ENCODE results near the gene SNED1.
A peak's percentile ranks its signal among the peaks of the same experiment; 100 is the strongest.

SNED1 gene

DNA sequence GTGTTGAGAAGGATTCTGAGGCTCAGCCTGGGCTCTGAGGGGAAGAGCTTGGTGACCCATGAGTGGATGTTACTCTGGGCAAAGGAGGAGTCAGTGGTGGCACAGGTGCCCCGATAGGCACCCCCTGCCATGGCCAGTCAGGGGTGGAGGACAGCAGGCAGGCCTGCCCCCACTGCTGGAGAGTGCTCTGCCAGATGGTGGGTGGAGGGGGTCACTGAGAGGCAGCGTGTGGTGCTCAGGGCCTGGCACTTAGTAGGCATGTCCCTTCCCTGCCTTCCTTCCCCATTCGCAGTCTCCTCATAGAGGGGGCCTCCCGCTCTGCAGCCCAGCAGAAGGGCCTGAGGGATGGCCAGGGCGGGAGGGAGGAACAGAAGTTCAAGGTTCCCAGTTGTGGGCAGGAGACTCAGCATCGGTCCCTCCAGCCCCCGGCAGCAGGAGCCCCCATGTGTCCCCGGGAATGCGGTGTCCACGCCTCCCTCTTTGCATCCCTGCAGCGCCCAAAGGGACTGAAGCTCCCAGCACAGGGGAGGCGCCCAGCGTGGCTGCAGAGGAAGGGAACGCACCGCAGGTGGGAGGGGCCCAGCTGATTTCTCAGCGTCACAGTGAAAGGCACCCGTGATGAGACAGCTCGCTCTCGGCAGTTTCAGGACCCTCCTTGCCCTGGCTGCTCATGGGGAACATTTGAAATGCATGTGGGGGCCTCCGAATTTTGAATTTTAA, 5.7 kb upstream of the SNED1 start:
- DNase-seq, result peak; percentile 32

DNA sequence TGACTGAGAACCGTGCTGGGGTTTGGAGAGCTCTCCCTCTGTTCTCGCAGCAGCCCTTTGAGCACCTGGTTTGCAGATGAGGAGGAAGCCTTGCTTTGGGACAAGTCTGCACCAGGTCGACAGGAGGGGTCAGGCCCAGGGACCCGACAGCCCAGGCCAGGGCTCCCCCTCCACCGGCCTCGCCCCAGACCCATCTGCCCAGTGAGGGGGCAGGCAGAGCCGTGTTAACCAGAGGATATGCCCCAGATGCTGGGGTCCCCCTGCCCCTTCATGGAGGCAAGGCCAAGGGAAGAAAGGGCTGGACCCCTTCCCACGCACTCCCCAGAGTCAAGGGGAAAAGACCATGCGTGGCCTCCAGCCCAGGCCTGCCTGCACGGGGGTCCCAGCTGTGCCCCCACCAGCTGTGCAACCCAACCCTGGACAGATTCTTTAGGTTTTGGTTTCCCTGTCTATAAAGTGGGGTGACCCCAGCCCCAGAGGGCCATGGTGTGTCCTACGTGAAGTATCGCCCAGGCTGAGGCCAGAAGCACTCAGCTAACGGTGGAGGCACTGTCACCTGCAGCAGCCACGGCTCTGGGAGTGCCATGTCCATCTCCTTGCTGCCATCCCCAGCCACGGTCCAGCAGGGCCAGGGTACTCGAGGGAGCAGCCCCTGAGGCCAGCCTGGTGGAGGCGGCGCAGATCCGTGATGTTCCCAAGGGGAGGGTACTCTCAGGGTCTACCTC, 4.8 kb upstream of the SNED1 start:
- DNase-seq, result peak; percentile 27

DNA sequence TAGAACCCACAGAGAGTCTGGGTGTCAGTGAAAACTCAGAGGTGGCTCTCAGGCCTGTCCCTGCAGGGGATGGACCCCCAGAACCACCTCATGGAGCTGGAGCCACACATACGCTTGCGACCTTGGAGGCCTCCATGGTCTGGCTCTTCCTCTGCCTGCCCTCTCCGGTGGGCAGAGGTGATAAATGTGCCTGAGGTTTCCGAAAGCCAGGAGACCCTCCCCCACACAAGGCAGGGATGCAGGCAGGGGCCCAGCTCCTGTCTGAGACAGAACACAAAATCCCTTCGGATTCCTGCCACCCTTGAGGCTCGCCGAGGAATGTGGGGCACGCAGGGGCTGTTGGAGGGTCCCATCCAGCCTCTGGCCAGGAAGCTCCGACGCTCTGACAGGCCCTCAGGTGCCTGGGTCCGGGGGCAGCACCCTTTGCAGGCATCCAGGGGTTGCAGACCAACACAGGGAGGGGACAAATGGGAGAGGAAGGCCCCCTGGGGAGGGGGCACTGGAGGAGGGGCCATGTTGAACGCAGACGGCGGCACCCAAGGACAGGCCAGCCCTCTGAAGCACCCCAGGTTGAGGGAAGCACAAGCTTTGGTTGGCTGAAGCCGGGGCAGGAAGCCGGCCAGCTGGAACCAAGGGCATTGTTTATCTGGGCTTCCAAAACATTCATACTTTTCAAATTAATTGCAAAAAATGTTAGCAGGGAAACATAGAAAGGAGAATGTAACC, 4.1 kb upstream of the SNED1 start:
- peak; percentile 23 for DNase-seq

- DNase-seq, result peak; percentile 24
These were observed 3.1 kb upstream of the SNED1 start for GRCh38 chr2:240995041-240996021.

- DNase-seq, result peak; percentile 27
These were observed 2.1 kb upstream of the SNED1 start for GRCh38 chr2:240996161-240996833.

DNA sequence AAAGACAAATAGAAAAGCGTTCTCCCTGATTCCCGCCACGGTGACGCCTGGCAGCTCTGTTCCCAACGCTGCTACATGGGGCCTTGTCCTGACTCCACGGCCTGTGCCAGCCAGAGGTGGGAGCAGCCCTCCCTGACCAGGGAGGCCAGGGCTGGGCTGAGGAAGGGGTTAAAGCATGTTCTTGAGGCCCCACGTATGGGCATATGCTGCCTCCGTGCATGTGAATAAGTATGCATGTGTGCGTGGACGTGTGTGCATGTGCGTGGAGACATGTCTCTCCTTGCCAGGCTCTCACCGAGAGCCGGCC, 1.6 kb upstream of the SNED1 start:
- peak; percentile 22 for DNase-seq

GRCh38 chr2:240997141-240997855, 1.1 kb upstream of the SNED1 start:
- DNase-seq, result peak; percentile 29

- no peak for DNase-seq
These were observed 232 bp downstream of the SNED1 start for GRCh38 chr2:240998706-240998994.

DNA sequence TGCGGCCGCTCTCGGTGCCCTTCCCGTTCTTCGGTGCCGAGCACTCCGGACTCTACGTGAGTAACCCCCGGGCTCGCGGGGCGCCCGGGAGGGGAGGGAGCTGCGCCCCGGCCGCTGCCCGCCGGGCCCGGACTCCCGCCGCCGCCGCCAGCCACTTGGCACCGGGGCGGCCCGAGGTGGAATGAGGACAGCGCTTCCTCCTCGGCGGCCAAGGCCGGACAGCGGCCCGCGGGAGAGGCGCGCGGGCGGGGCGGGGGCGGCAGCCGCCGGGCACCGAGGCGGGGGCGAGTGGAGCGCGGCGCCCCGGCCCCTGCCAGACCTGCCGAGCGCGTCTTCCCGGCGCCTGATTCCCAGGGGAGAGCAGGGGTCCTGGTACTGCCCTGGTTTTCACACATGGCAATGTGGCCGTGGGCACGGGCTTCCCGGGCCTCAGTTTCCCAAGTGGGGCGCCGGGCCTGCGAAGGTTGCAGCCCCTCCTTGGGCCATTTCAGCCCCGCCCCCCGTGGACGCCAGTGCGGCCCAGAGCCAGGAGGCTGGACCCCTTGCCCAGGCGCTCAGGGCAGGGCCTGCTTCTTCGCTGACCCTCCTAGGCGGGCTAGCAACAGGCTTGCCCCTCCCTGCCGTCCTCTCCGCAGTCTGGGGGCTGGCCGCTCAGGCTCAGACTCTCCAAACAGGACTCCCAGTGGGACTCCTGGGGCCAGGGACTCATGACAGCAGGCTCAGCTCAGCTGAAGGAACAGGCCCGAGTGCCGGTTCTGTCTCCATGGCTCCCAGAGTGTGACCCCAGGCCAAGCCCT, 775 bp downstream of the SNED1 start:
- DNase-seq, result peak; percentile 30

DNA sequence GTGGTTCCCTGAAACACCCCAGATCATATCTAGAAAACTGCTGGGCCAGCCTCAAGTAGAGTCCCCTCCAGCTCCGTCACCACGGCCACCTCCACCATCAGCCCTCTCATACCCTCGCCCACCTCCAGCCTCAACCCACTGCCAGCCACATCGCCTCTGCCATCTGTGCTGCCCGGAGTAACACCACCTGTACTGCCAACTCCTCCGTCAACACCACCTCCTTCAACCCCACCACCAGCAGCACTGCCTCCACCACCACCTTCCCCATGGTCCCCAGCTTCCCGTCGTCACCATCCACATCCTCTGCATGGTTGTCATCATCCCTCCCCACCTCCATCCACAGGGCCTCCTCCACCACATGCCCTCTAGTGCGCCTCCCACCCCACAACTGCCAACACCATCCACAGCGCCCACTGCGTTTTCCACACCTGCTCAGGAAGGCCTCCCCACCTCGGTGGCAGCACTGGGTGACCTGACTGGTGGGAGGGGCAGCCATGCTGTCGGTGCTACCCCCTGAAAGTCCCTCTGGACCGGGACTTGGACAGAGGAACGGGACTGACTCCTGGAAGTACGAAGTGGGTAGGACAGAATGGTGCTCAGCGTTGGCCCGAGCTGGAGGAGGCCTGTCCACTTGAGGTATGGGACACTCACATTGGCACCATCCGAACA, 1.6 kb downstream of the SNED1 start:
- DNase-seq, result peak; percentile 25

DNA sequence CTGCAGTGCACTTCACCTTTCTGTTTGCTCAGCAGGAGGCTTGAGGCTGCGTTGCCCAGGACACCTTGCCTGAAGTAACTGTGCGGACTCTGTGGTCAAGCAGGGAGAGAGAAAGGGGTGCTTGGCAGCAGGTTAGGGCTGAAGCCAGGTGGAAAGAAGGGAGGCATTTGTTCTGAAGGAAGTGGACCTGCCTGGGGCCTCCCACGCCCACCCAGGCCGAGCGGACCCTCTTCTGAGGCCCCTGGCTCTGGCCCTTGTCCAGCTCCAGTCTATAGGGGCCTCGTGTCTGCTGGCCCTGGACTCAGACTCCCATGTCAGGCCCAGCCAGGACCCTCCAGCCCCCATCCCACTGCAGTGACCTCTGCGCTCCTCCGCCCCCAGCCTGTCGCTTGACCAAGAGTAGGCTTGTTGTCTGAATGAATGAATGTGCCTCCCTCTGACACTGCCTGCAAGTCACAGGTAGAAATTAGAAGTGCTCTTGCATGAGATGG, 2.5 kb downstream of the SNED1 start:
- peak; percentile 23 for DNase-seq

DNA sequence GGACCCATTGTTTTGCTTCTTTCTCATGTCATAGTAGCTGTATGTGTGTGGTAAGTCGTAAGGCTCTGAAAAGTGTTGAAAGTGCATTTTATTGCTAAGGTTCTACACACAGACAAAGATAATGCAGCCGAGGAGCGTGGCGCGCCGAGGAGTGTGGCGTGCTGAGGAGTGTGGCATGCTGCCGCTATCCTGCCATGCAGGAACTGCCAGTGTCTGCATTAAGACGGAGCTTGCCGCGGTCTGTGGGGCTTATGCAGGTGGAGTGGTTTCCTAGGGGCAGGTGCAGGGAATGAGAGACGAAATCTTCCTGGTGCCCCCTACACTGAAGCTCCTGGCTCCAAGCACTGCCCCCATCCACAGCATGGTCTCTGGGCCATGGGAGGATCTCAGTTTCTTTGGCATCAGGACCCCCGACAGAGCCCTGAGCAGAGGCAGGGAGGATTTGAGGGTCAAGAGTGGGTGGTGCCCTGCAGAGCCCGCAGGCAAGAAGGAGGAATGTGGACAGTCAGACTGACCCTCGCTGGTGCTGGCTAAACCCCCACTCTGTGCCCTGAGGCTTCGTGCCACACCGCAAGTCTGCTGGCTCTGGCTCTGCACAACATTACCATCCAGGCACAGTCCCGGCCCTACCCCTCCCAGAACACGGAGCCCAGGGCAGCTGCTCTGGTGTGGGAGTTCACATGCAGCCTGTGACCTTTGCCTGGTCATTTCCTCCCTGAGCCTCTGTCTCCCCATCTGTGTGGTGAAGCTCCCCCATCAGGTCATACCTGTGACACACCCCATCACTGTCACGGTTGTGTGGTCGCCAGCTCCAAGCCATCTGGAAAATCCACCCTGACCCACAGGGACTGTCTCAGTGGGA, 3.2 kb downstream of the SNED1 start:
- peak; percentile 18 for DNase-seq

- DNase-seq, result no peak
These were observed 4.0 kb downstream of the SNED1 start for GRCh38 chr2:241002275-241003046.

DNA sequence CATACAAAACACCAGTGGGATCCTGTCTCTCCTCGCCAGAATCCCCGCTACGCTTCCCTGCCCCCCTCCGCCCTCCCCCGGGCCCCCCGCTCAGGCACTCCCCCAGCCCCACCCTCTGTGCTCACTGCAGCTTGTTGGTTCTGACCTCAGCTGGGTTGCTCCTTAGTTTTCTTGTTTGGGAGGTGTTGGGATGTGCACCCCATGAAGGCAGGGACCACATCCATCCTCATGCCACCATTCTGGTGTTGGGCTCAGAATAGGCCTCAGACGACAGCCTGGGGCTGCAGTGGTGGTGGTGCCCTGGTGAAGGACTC, 4.6 kb downstream of the SNED1 start:
- DNase-seq, result peak; percentile 14

GRCh38 chr2:241003369-241003768, 5.0 kb downstream of the SNED1 start:
- DNase-seq, result peak; percentile 20

DNA sequence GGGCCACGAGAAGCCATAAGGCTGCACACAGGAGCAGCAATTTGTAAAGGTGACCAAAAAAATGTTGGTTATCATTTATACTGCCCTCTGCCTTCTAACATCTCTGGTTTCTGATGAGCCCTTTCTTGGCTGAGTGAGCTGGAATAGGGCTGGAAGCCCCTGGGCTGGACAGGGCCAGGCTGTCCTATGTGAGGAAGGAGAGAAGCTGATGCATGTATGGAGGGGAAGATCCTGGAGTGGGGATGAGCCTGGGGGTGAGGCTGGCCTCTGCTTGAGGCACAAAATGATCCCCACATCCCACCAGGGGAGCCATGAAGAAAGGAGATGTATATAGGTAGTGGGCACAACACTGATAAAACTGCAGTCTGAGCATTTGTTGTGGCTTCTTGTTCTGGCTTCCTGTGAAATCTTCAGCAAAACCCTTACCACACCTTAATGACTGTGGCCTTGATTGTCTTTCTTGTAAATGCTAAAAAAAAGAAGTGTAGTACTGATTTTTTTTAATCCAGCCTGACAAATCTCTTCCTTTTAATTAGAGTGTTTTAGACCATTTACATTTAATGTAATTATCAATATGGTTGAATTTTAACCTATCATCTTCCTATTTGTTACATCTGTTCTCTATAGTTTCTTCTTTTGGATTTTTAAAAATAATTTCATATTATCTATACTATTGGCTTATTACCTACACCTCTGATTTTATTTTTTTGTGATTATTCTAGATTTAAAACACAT, 5.6 kb downstream of the SNED1 start:
- no peak for DNase-seq

DNA sequence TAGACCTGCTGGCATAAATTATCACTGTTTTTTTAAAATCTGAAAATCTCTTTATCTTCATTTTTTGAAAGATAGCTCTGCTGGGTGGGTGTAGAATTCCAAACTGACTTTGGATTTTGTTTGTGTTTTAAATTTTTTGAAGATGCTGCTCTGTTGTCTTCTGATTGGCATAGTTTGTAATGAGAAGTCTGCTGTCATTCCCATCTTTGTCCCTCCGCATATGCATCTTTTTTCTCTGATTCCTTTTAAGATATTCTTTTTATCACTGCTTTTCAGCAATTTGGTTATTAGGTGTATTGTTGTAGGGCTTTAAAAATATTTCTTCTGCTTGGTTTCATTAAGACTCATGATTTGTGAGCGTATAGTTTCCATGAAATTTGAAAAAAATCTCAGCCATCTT, 7.2 kb downstream of the SNED1 start:
- no peak for DNase-seq

GRCh38 chr2:241006412-241006811, 8.0 kb downstream of the SNED1 start:
- no peak for DNase-seq
